ENCODE measurements around the gene SOX6.
"Not testable (repeated sequence)": the region's sequence is repeated elsewhere in the genome, so short reads cannot be mapped to it uniquely, and the experiment has no call there.

Gene SOX6

GRCh38 chr11:16151138-16151537 lies 205.2 kb downstream of the SOX6 start:
- no peak for TF ChIP-seq EZH2 (IDR thresholded peaks at IDR 0.05; ENCODE audit: borderline replicate concordance, low read length)
- TF ChIP-seq, protein P1, sequence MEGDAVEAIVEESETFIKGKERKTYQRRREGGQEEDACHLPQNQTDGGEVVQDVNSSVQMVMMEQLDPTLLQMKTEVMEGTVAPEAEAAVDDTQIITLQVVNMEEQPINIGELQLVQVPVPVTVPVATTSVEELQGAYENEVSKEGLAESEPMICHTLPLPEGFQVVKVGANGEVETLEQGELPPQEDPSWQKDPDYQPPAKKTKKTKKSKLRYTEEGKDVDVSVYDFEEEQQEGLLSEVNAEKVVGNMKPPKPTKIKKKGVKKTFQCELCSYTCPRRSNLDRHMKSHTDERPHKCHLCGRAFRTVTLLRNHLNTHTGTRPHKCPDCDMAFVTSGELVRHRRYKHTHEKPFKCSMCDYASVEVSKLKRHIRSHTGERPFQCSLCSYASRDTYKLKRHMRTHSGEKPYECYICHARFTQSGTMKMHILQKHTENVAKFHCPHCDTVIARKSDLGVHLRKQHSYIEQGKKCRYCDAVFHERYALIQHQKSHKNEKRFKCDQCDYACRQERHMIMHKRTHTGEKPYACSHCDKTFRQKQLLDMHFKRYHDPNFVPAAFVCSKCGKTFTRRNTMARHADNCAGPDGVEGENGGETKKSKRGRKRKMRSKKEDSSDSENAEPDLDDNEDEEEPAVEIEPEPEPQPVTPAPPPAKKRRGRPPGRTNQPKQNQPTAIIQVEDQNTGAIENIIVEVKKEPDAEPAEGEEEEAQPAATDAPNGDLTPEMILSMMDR (IDR thresholded peaks at IDR 0.05; ENCODE audit: low read length) = no peak
- Histone ChIP-seq H3K9me2 (ENCODE audit: low read depth, low read length) (no peaks in the 10 kb centered on the region), H3K4me1 (ENCODE audit: insufficient read depth, low read length, severe bottlenecking) (no peaks in the 10 kb centered on the region), H2AFZ (ENCODE audit: low read length) (no peak overlapping the region), H3K79me2 (ENCODE audit: insufficient read depth, low read length) (no peaks in the 10 kb centered on the region), H3K4me3 (ENCODE audit: low read depth, low read length, poor library complexity, severe bottlenecking) (no peak overlapping the region), H3K4me2 (ENCODE audit: low read length) (no peak overlapping the region), H3F3A (ENCODE audit: insufficient read depth, low read length) (no peaks in the 10 kb centered on the region), H3K9me3 (ENCODE audit: low read length) (no peaks in the 10 kb centered on the region), H3K27me3 (ENCODE audit: insufficient read depth, low read length) (no peaks in the 10 kb centered on the region), H3K36me3 (ENCODE audit: insufficient read depth, low read length) (no peaks in the 10 kb centered on the region), H3K9ac (ENCODE audit: low read length) (no peak overlapping the region), H4K20me1 (ENCODE audit: insufficient read depth, low read length) (no peaks in the 10 kb centered on the region), H3K27ac (ENCODE audit: low read depth, low read length, poor library complexity, severe bottlenecking) (no peak overlapping the region)

- Histone ChIP-seq H4K20me1 (ENCODE audit: insufficient read depth, low read length) (no peaks in the 10 kb centered on the region), H3K27me3 (ENCODE audit: insufficient read depth, low read length) (no peaks in the 10 kb centered on the region), H3K79me2 (ENCODE audit: insufficient read depth, low read length) (no peaks in the 10 kb centered on the region), H3K9ac (ENCODE audit: low read length) (no peak overlapping the region), H2AFZ (ENCODE audit: low read length) (no peak overlapping the region), H3K4me3 (ENCODE audit: low read depth, low read length, poor library complexity, severe bottlenecking) (no peak overlapping the region), H3K27ac (ENCODE audit: low read depth, low read length, poor library complexity, severe bottlenecking) (no peak overlapping the region), H3F3A (ENCODE audit: insufficient read depth, low read length) (no peaks in the 10 kb centered on the region), H3K9me2 (ENCODE audit: low read depth, low read length) (no peaks in the 10 kb centered on the region), H3K9me3 (ENCODE audit: low read length) (no peaks in the 10 kb centered on the region), H3K4me2 (ENCODE audit: low read length) (no peak overlapping the region), H3K4me1 (ENCODE audit: insufficient read depth, low read length, severe bottlenecking) (no peaks in the 10 kb centered on the region), H3K36me3 (ENCODE audit: insufficient read depth, low read length) (no peaks in the 10 kb centered on the region)
- no peak for TF ChIP-seq EZH2 (IDR thresholded peaks at IDR 0.05; ENCODE audit: borderline replicate concordance, low read length)
- TF ChIP-seq, protein P1 (IDR thresholded peaks at IDR 0.05; ENCODE audit: low read length) = no peak
Observed at GRCh38 chr11:16149476-16149875, 206.9 kb downstream of the SOX6 start.

DNA sequence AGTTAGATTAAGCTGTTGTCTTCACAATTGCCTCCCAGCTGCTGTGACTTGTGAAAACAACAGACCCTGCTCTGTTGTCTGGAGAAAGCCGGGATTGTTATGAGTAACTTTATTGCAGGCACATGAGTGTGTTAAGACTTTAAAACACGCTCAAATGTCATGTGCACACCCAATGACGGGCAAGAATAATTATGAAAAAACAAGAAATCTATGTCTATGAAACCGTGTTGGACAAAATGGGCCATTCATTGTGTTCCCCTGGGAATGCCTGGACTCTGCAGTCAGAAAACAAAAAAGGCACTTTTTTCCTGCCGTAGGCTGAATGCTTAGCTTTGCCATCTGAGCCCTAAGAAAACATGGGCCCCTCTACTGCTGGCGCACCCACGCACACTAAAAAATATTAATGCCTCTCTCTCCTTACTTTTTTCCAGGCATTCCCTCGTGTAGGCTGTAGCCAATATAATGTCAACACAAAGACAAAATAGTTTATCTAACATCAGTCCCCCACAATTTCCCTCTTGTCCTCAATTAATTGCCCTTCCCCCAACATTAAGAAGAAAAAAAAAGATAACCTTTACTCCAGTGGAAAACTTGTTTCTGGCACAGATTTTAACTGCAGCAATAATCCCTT lies 207.9 kb downstream of the SOX6 start:
- H3K9ac ChIP-seq (ENCODE audit: low read length) = no peak overlapping the region
- H3K27ac ChIP-seq (ENCODE audit: low read depth, low read length, poor library complexity, severe bottlenecking) = no peak overlapping the region
- no peaks in the 10 kb centered on the region for H3K9me2 ChIP-seq (ENCODE audit: low read depth, low read length)
- no peak for TF ChIP-seq EZH2 (IDR thresholded peaks at IDR 0.05; ENCODE audit: borderline replicate concordance, low read length)
- TF ChIP-seq, protein P1 (IDR thresholded peaks at IDR 0.05; ENCODE audit: low read length) = no peak
- no peaks in the 10 kb centered on the region for H3K27me3 ChIP-seq (ENCODE audit: insufficient read depth, low read length)
- no peaks in the 10 kb centered on the region for H3K4me1 ChIP-seq (ENCODE audit: insufficient read depth, low read length, severe bottlenecking)
- no peaks in the 10 kb centered on the region for H3K9me3 ChIP-seq (ENCODE audit: low read length)
- no peaks in the 10 kb centered on the region for H3F3A ChIP-seq (ENCODE audit: insufficient read depth, low read length)
- no peak overlapping the region for H2AFZ ChIP-seq (ENCODE audit: low read length)
- H3K4me2 ChIP-seq (ENCODE audit: low read length) = no peak overlapping the region
- H3K36me3 ChIP-seq (ENCODE audit: insufficient read depth, low read length) = no peaks in the 10 kb centered on the region
- no peaks in the 10 kb centered on the region for H3K79me2 ChIP-seq (ENCODE audit: insufficient read depth, low read length)
- H4K20me1 ChIP-seq (ENCODE audit: insufficient read depth, low read length) = no peaks in the 10 kb centered on the region
- H3K4me3 ChIP-seq (ENCODE audit: low read depth, low read length, poor library complexity, severe bottlenecking) = no peak overlapping the region

- not testable (repeated sequence) for H3F3A ChIP-seq (ENCODE audit: insufficient read depth, low read length); H3K9ac ChIP-seq (ENCODE audit: low read length); H4K20me1 ChIP-seq (ENCODE audit: insufficient read depth, low read length); H3K27me3 ChIP-seq (ENCODE audit: insufficient read depth, low read length); H3K27ac ChIP-seq (ENCODE audit: low read depth, low read length, poor library complexity, severe bottlenecking); H3K79me2 ChIP-seq (ENCODE audit: insufficient read depth, low read length); H3K4me3 ChIP-seq (ENCODE audit: low read depth, low read length, poor library complexity, severe bottlenecking); H3K4me1 ChIP-seq (ENCODE audit: insufficient read depth, low read length, severe bottlenecking); H3K9me3 ChIP-seq (ENCODE audit: low read length); H3K4me2 ChIP-seq (ENCODE audit: low read length); H3K9me2 ChIP-seq (ENCODE audit: low read depth, low read length); H3K36me3 ChIP-seq (ENCODE audit: insufficient read depth, low read length); H2AFZ ChIP-seq (ENCODE audit: low read length)
Observed at GRCh38 chr11:16146980-16147379, 209.4 kb downstream of the SOX6 start.

GRCh38 chr11:16141614-16142013 lies 214.7 kb downstream of the SOX6 start:
- not testable (repeated sequence) for H3K27me3 ChIP-seq (ENCODE audit: insufficient read depth, low read length); H3K4me1 ChIP-seq (ENCODE audit: insufficient read depth, low read length, severe bottlenecking); H3K79me2 ChIP-seq (ENCODE audit: insufficient read depth, low read length); H4K20me1 ChIP-seq (ENCODE audit: insufficient read depth, low read length); H3K27ac ChIP-seq (ENCODE audit: low read depth, low read length, poor library complexity, severe bottlenecking); H2AFZ ChIP-seq (ENCODE audit: low read length); H3F3A ChIP-seq (ENCODE audit: insufficient read depth, low read length); H3K9me3 ChIP-seq (ENCODE audit: low read length); H3K4me2 ChIP-seq (ENCODE audit: low read length); H3K9me2 ChIP-seq (ENCODE audit: low read depth, low read length); H3K9ac ChIP-seq (ENCODE audit: low read length); H3K4me3 ChIP-seq (ENCODE audit: low read depth, low read length, poor library complexity, severe bottlenecking); H3K36me3 ChIP-seq (ENCODE audit: insufficient read depth, low read length)
